GM21723 (cell line): ENCODE measurements around the gene NID2.

Source experiments
- ATAC-seq: cut with Tn5 transposase; IDR thresholded peaks from one replicate; pipeline ENCODE4 v1.9.1; 2021; ENCODE audit warnings: mild to moderate bottlenecking, moderate library complexity; ENCODE audit not compliant: unreplicated experiment

NID2 gene

DNA sequence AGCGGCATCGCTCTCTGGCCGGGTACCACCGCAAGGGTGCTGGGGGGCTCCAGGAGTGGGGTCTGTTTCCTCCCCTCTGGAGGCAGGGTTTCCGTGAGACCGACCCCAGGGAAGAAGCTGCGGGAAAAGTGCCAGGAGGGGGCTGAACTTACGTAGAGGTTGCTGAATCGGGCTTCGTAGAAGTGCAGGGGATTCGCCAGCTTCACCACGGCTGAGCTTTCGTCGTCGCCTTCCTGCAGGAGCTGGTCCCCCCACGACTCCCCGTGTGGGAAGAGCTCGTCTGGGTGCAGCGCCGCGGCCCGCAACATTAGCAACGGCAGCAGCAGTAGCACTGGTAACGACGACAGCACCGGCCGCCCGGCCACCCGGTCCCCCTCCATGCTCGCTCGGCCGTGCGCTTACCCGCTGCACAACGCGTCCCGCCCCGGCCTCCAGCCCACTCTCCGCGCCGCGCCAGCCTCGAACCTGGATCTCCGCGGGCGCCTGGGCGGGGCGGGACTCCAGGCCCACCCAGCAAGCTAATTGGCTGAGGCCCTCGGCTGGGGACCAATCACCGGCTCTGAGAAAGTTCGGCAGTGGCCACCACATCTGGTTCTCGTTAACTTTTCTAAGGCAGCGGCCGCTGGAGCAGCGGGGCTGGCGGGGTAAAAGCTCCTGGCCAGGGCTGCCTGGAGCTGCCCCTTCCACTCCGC, at the start of gene NID2:
NID2 (minus strand) TSS at position 445 of the 692 bp plus-strand sequence; CDS start at position 380, 65 bp downstream.
- no peak for ATAC-seq

GRCh38 chr14:52117111-52117832, 48.4 kb upstream of the NID2 start:
- no peak for ATAC-seq

DNA sequence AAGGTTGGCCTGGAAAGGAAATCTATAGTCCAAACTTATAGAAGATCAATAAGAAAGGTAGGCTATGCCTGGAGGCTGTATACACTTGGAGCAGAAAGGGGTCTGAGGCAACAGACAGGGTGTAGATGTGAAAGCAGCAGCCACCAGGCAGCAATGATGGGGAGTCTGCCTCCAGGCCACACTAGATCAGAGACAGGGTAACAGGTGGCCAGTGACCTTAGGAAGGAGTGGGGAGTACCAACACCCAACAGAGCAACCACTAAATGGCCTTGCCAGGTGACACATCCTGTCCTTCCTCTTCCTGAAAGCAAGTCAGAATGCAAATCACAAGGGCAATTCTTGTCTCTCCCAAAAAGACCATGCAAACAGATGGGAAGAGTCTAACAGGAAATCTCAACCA, 46.4 kb upstream of the NID2 start:
- no peak for ATAC-seq

DNA sequence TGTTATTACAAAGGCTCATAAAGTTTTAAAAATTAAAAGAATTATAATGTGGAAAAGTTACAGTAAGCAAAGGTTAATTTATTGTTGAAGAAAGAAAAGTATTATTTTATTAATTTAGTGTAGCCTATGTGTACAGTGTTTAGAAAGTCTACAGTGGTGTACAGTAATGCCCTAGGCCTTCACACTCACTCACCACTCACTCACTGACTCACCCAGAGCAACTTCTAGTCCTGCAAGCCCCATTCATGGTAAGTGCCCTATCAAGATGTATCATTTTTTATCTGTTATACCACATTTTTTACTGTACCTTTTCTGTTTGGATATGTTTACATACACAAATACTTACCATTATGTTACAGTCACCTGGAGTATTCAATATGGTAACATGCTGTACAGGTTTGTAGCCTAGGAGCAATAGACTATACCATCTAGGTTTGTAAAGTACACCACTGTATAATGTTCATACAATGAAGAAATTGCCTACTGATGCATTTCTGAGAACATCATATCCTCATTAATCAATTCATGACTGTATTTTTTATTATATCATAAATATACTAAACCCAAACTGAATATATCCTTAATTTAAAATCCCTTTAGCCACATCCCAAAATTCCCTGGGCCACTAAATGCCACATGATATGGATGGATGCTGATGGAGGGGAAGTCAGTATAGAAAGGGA, 43.6 kb upstream of the NID2 start:
- ATAC-seq, result no peak

GRCh38 chr14:52111583-52111982, 42.7 kb upstream of the NID2 start:
- ATAC-seq, result no peak

- ATAC-seq, result no peak
Measured at GRCh38 chr14:52110441-52111086, 41.7 kb upstream of the NID2 start.

- no peak for ATAC-seq
Measured at GRCh38 chr14:52108823-52109222, 40.0 kb upstream of the NID2 start.

- no peak for ATAC-seq
Measured at GRCh38 chr14:52106840-52107239, 38.0 kb upstream of the NID2 start.

DNA sequence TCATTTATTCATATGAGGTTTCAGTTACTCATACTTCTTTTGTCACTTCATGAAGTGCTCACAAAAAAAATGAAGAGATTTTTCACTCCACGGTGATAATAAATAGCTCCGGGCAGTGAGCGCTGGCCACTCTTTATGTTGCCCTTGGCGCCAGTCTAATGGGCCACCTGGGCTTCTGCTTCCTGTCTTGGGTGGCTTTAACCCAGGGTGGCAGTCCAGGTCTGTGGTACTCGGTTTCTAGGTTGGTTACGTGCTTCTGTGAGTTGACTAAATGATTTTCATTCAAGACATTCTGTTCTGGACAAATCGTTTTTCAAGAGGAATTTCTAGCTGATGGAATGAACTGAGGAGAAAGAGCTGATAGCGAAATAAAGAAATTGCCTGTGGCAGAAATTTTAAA, 34.6 kb upstream of the NID2 start:
- ATAC-seq, result no peak

DNA sequence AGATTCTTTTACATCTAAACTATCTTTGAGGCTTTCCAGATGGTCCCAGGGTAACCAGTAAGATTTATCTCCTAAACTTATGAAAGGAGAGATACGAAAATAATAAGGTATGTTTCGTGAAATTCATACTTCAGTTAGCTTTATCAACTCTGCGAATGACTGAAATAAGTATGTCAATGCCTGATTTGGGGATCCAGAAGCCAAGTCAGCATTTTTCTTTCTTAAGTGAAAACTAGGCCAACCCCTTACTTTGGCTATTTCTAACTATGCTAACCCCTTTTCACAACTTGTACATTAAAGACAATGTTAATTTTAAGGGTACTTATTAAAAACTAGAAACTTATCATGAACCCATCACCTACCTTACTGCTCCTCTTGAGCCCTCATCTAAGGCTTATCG, 26.9 kb upstream of the NID2 start:
- no peak for ATAC-seq

- ATAC-seq, result no peak
Measured at GRCh38 chr14:52095336-52095735, 26.5 kb upstream of the NID2 start.

DNA sequence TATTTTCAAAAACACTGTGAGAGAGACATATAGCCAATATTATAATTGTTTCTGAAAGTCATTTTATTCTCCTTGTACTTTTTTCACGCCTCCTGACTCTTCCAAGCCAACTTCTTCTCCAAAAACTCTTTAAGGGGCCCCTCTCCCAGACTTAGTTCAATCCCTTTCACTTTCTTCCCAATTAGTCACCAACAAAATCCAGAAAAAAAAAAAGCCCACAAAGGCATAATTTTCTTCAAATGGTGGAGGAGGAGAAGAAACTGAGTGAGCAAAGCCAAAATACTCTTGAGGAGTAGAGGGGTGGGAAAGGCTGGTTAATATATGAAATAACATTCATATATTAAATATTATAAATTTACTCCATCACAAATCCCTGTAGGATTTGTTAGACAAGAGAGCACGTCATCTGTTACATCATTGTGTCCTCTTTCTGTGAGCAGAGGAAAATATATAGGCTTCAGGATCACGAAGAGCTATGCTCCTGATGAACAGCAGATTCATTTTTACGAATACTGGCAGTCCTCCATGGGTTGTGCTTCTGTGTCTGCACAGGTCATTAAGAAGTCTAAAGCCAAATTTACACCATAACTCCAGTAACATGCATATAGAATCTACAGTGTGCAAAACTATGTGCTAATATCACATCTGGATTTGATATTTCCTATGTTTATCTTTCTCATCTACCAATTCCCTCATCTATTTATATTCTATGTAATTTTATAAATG, 25.9 kb upstream of the NID2 start:
- ATAC-seq, result no peak

GRCh38 chr14:52091928-52092327, 23.1 kb upstream of the NID2 start:
- ATAC-seq, result no peak

DNA sequence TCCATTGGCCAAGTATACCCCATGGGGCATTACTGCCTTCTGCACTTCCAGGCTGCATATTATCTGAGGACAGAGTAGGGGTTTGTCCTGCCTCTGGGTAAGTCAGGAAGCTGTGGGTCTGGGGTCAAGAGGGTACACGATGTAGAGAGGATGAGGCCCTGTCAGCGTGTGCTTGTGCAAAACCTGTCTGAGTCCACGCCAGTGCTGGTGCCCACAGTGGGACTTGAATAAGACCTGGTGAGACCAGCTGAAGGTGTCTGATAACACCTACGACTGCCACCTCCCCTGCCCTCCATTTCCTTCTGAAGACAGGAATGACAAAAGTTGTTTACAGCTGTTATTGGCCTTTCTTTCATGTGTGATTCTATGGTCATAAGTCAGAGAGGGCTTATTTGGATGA, 22.1 kb upstream of the NID2 start:
- no peak for ATAC-seq

DNA sequence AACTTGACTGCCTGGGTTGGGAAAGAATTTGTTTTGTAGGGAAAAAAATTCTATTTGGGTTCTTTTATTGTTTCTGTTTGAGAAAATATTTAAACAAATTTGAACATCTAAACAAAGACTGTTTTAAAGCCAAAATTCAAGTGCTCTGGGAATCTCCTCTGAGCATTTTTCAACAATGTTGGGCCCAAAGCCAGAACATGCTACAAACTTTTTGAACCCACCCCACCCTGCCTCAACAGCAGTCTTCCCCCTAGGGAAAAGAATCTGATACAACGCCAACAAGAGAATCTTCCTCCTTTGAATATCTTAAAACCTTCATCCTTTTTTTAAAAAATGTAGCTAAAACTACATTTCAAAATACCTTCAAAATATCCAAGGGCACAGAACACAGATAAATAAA, 20.4 kb upstream of the NID2 start:
- no peak for ATAC-seq

GRCh38 chr14:52086711-52087110, 17.9 kb upstream of the NID2 start:
- ATAC-seq, result no peak

DNA sequence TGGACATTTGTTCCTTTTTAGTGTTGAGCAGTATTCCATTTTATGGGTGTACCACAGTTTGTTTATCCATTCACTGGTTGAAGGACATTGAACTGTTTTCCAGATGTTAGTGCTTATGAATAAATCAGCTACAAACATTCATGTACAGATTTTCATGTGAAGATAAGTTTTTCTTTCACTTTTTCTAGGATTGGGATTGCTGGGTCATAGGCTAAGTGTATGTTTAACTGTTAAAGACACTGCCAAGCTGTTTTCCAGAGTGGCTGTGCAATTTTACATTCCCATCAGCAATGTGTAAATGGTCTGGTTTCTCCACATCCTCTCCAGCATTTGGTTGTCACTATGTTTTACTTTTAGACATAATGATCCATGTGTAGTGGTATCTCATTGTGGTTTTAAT, 14.0 kb upstream of the NID2 start:
- ATAC-seq, result no peak

- no peak for ATAC-seq
Measured at GRCh38 chr14:52081964-52082363, 13.1 kb upstream of the NID2 start.

DNA sequence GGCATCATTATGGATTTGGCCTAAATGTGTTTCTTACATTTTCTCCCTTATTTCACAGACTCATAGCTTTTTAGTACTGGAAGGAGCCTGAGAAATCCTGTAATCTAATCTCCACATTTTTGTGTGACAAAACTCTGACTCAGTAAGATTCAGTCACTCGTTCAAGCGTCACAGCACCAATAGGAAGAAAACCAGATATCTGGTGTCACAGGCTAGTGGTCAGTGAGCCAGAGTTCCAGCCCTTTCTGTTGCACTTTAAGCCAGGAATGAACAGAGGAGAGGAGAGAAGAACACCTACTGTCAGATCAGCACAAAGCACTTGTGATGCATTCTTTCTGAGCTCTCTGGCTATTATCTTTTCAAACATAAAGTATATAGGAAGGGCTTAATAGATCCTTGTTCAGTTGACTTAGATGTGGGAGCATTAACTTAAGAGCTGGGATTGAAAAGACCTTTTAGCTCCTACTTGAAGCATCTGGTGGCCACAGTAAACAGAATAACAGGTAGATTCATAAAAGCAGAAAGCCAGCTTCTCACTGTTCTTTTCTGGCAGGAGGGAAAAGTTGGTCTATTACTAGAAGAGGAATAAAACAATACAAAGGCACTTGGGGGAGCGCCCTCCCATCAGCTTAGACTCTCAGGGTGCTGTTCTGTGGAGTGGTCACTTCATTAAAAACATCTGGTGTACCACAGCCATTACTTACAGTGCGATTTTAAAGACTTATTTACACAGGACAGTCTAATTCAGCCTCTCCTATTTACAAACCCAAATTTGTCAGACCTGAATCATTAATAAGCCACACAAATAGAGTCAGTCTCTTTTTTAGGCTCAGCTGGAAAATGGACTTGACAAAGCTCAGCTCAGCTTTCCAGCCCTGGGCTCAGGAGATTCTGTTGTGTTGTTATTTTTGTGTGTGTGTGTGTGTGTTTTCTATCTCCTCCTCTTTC, 12.2 kb upstream of the NID2 start:
- ATAC-seq, result no peak
